ENCODE measurements around the gene SPEM1. TPM values are rescaled to one million over a fixed set of nuclear protein-coding genes. Genes with fewer than 3 reads are reported as not detected.

The SPEM1 gene
- total and polyA plus RNA-seq, 2 of the 13 experiments (the other 11 are each of a cell fraction or from before 2014, with no cell fraction given) = not detected

DNA sequence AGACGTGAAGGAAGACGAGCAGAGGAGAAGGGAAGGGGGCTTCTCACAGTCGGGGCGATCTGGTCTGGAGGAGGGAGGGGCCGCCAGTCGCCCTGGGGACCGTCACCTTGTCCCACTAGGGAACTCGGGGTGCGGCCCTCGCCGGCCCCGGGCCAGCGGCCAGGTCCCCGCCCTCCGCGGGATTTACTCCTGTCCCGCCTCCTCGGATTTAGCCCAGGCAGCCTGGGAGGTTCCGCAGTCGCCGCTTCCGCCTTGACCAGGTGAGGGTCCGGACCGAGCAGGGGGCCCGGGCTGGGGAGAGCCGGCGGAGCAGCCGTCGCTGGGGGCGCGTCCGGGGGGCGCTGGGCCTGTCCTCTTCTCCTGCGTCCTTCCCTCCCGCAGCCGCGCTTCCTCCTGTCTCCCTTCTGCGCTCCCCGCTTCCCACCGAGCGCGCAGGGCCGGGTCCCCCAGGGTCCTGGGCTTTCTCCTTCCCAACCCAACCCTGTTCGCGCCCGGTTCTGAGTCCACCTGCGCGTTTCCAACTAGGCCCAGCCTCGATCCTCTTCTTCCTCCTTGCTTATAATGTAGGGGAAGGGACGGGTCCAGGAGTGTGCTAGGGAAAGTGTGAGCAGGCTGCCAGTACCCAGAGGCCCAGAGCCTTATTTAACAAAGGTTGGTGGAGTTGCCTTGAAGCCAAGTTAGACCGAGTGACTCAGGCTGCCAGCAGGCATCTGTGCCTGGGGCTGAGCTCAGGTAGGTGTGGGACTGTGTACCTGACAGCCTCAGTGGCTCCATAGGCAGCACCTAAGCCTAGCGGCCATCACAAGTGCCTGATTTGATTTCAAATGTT, 39.1 kb upstream of the SPEM1 start, which contains the start of gene TNK1 (continued):
- TF ChIP-seq, protein P1, sequence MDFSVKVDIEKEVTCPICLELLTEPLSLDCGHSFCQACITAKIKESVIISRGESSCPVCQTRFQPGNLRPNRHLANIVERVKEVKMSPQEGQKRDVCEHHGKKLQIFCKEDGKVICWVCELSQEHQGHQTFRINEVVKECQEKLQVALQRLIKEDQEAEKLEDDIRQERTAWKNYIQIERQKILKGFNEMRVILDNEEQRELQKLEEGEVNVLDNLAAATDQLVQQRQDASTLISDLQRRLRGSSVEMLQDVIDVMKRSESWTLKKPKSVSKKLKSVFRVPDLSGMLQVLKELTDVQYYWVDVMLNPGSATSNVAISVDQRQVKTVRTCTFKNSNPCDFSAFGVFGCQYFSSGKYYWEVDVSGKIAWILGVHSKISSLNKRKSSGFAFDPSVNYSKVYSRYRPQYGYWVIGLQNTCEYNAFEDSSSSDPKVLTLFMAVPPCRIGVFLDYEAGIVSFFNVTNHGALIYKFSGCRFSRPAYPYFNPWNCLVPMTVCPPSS (IDR thresholded peaks at IDR 0.05) = no peak
- peak; percentile 46 for TF ChIP-seq MED8 (CRISPR knock-in tag; IDR thresholded peaks at IDR 0.05; ENCODE audit: insufficient replicate concordance)
- TF ChIP-seq ZNF766 (CRISPR knock-in tag; IDR thresholded peaks at IDR 0.05; ENCODE audit: borderline replicate concordance) = no peak
- peak; percentile 50; the same call in 1 of the 2 replicates for TF ChIP-seq HDAC1 (CRISPR knock-in tag; IDR thresholded peaks at IDR 0.05)
- no peak for TF ChIP-seq NR1H2 (CRISPR knock-in tag; IDR thresholded peaks at IDR 0.05; ENCODE audit: borderline replicate concordance, low read depth)
- TF ChIP-seq ZNF124 (CRISPR knock-in tag; IDR thresholded peaks at IDR 0.05) = no peak
- TF ChIP-seq, protein P2, sequence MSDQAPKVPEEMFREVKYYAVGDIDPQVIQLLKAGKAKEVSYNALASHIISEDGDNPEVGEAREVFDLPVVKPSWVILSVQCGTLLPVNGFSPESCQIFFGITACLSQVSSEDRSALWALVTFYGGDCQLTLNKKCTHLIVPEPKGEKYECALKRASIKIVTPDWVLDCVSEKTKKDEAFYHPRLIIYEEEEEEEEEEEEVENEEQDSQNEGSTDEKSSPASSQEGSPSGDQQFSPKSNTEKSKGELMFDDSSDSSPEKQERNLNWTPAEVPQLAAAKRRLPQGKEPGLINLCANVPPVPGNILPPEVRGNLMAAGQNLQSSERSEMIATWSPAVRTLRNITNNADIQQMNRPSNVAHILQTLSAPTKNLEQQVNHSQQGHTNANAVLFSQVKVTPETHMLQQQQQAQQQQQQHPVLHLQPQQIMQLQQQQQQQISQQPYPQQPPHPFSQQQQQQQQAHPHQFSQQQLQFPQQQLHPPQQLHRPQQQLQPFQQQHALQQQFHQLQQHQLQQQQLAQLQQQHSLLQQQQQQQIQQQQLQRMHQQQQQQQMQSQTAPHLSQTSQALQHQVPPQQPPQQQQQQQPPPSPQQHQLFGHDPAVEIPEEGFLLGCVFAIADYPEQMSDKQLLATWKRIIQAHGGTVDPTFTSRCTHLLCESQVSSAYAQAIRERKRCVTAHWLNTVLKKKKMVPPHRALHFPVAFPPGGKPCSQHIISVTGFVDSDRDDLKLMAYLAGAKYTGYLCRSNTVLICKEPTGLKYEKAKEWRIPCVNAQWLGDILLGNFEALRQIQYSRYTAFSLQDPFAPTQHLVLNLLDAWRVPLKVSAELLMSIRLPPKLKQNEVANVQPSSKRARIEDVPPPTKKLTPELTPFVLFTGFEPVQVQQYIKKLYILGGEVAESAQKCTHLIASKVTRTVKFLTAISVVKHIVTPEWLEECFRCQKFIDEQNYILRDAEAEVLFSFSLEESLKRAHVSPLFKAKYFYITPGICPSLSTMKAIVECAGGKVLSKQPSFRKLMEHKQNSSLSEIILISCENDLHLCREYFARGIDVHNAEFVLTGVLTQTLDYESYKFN (CRISPR knock-in tag; conservative IDR thresholded peaks at IDR 0.05) = 0 out of 2 replicates have a peak, but pooled peaks have one; percentile 18
- TF ChIP-seq ZMYM4 (CRISPR knock-in tag; IDR thresholded peaks at IDR 0.05) = peak; percentile 73; the same call in 1 of the 2 replicates
- no peak for TF ChIP-seq SMARCC2 (IDR thresholded peaks at IDR 0.05)
- no peak for TF ChIP-seq ZNF335 (CRISPR knock-in tag; IDR thresholded peaks at IDR 0.05)
- TF ChIP-seq, protein P3, sequence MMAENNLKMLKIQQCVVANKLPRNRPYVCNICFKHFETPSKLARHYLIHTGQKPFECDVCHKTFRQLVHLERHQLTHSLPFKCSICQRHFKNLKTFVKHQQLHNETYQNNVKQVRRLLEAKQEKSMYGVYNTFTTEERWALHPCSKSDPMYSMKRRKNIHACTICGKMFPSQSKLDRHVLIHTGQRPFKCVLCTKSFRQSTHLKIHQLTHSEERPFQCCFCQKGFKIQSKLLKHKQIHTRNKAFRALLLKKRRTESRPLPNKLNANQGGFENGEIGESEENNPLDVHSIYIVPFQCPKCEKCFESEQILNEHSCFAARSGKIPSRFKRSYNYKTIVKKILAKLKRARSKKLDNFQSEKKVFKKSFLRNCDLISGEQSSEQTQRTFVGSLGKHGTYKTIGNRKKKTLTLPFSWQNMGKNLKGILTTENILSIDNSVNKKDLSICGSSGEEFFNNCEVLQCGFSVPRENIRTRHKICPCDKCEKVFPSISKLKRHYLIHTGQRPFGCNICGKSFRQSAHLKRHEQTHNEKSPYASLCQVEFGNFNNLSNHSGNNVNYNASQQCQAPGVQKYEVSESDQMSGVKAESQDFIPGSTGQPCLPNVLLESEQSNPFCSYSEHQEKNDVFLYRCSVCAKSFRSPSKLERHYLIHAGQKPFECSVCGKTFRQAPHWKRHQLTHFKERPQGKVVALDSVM (CRISPR knock-in tag; IDR thresholded peaks at IDR 0.05) = no peak
- no peak for TF ChIP-seq ZNF235 (CRISPR knock-in tag; IDR thresholded peaks at IDR 0.05; ENCODE audit: borderline replicate concordance)
- no peak for TF ChIP-seq ZNF230 (CRISPR knock-in tag; IDR thresholded peaks at IDR 0.05)
- no peak for TF ChIP-seq MIXL1 (CRISPR knock-in tag; IDR thresholded peaks at IDR 0.05)
- TF ChIP-seq AGO1 (IDR thresholded peaks at IDR 0.05; ENCODE audit: low read depth, low read length, poor library complexity, severe bottlenecking) = no peak
- TF ChIP-seq YY1 (IDR thresholded peaks at IDR 0.05; ENCODE audit: insufficient read depth, insufficient replicate concordance, low read depth, low read length) = no peak
- peak; percentile 62; the same call in 1 of the 2 replicates for TF ChIP-seq ZNF724P (CRISPR knock-in tag; IDR thresholded peaks at IDR 0.05; ENCODE audit: borderline replicate concordance)
- TF ChIP-seq NFIB (CRISPR knock-in tag; IDR thresholded peaks at IDR 0.05; ENCODE audit: borderline replicate concordance) = no peak
- 0 out of 2 replicates have a peak, but pooled peaks have one; percentile 35 for TF ChIP-seq GZF1 (CRISPR knock-in tag; IDR thresholded peaks at IDR 0.05)
- TF ChIP-seq, protein P4, sequence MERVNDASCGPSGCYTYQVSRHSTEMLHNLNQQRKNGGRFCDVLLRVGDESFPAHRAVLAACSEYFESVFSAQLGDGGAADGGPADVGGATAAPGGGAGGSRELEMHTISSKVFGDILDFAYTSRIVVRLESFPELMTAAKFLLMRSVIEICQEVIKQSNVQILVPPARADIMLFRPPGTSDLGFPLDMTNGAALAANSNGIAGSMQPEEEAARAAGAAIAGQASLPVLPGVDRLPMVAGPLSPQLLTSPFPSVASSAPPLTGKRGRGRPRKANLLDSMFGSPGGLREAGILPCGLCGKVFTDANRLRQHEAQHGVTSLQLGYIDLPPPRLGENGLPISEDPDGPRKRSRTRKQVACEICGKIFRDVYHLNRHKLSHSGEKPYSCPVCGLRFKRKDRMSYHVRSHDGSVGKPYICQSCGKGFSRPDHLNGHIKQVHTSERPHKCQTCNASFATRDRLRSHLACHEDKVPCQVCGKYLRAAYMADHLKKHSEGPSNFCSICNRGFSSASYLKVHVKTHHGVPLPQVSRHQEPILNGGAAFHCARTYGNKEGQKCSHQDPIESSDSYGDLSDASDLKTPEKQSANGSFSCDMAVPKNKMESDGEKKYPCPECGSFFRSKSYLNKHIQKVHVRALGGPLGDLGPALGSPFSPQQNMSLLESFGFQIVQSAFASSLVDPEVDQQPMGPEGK (CRISPR knock-in tag; IDR thresholded peaks at IDR 0.05) = peak; percentile 29; the same call in 1 of the 2 replicates
- no peak for TF ChIP-seq MEIS2 (CRISPR knock-in tag; IDR thresholded peaks at IDR 0.05)
